Posterior vena cava (tissue), 2 donors: ENCODE data around the gene SCAI. TPM values are rescaled to one million over a fixed set of nuclear protein-coding genes. Genes with fewer than 3 reads are reported as not detected.
"Not testable (repeated sequence)": the region's sequence is repeated elsewhere in the genome, so short reads cannot be mapped to it uniquely, and the experiment has no call there.

Experiments
- DNase-seq: peaks from one replicate; pipeline ENCODE4 v3.0.0-alpha.2; 2020; ENCODE audit warnings: low spot score
- intact Hi-C, 2 donors: fragments of 100-400 bp; cut with DNase I; formaldehyde crosslinking; loops; one replicate each; pipeline versions ENCODE4 v1.14.1 to v1.14.2; 2022 to 2023
- total RNA-seq, 2 donors: library from RNA; stranded (reverse); fragmentation: NEBNext Ultra II Directional; extraction: Animal tissue kit (Norgen Biotek cat#: 25700); gene quantifications; one replicate each; pipeline ENCODE4 v1.2.1, GENCODE V29; 2021
- donor health status: DM: yes; HTN: yes; CAD: no.
- donor health status: DM: yes; HTN: yes; CAD: no.

SCAI gene
- total RNA-seq, 2 donors from 2014 or later, result 6.1 to 8.2 TPM

GRCh38 chr9:125074976-125075375 lies 68.4 kb downstream of the SCAI start:
- DNase-seq, result no peak
- intact Hi-C loops, result no loop called here

- no peak for DNase-seq
- intact Hi-C loops, result no loop called here
Observed at GRCh38 chr9:125066839-125067619, 76.3 kb downstream of the SCAI start.

- no peak for DNase-seq
- intact Hi-C loops, result loop anchor here in 1 of 2 donors (5.0 kb wide), 1 partner anchor 1141 kb away; no protein-coding TSS in a partner anchor
Observed at GRCh38 chr9:125061391-125061790, 81.9 kb downstream of the SCAI start.

- DNase-seq, result no peak
- intact Hi-C loops, result no loop called here
Observed at GRCh38 chr9:125049212-125050049, 93.9 kb downstream of the SCAI start.

- no peak for DNase-seq
- intact Hi-C loops, result no loop called here
Observed at GRCh38 chr9:125043631-125044030, 99.7 kb downstream of the SCAI start.

- intact Hi-C loops, result no loop called here
- DNase-seq, result no peak
Observed at GRCh38 chr9:125043148-125043547, 100.2 kb downstream of the SCAI start.

GRCh38 chr9:125038166-125038565 lies 105.2 kb downstream of the SCAI start:
- no peak for DNase-seq
- intact Hi-C loops, result no loop called here

- intact Hi-C loops, result no loop called here
- DNase-seq, result no peak
Observed at GRCh38 chr9:125028041-125028440, 115.3 kb downstream of the SCAI start.

GRCh38 chr9:125024917-125025316 lies 118.4 kb downstream of the SCAI start:
- intact Hi-C loops, result no loop called here

GRCh38 chr9:125021069-125021468 lies 122.3 kb downstream of the SCAI start:
- DNase-seq, result no peak
- intact Hi-C loops, result no loop called here

More at GRCh38 chr9:125024917-125025316, 118.4 kb downstream of the SCAI start:
- no peak for DNase-seq

- intact Hi-C loops, DNase-seq: not testable (repeated sequence)
Observed at GRCh38 chr9:125015655-125016054, 127.7 kb downstream of the SCAI start.

GRCh38 chr9:125012013-125012412 lies 131.3 kb downstream of the SCAI start:
- DNase-seq, intact Hi-C loops: not testable (repeated sequence)

GRCh38 chr9:125008599-125008998 lies 134.7 kb downstream of the SCAI start:
- DNase-seq, result no peak
- intact Hi-C loops, result no loop called here

- intact Hi-C loops, result no loop called here
- DNase-seq, result no peak
Observed at GRCh38 chr9:125003332-125003731, 140.0 kb downstream of the SCAI start.

GRCh38 chr9:124983698-124984097 lies 159.6 kb downstream of the SCAI start:
- intact Hi-C loops, result no loop called here

GRCh38 chr9:124980431-124980830 lies 162.9 kb downstream of the SCAI start:
- DNase-seq, result no peak

More at GRCh38 chr9:124983698-124984097, 159.6 kb downstream of the SCAI start:
- DNase-seq, result no peak

GRCh38 chr9:124975131-124975530 lies 168.2 kb downstream of the SCAI start:
- no peak for DNase-seq
- intact Hi-C loops, result no loop called here

More at GRCh38 chr9:124980431-124980830, 162.9 kb downstream of the SCAI start:
- intact Hi-C loops, result no loop called here

GRCh38 chr9:124973807-124974206 lies 169.5 kb downstream of the SCAI start:
- intact Hi-C loops, result no loop called here
- no peak for DNase-seq

GRCh38 chr9:124972241-124972770 lies 171.0 kb downstream of the SCAI start:
- no peak for DNase-seq
- intact Hi-C loops, result no loop called here

- DNase-seq, result no peak
- intact Hi-C loops, result no loop called here
Observed at GRCh38 chr9:124969401-124969800, 173.9 kb downstream of the SCAI start.
